GM18951 (cell line): ENCODE data around the gene MAML3.

Experiments used
- POLR2A ChIP-seq: IDR thresholded peaks from 4 replicates; pipeline ENCODE4 v1.6.1; 2011; ENCODE audit warnings: mild to moderate bottlenecking; ENCODE audit not compliant: insufficient read length, insufficient read depth; ENCODE audit errors: extremely low read depth
- in situ Hi-C: fragments of 300-500 bp; cut with MboI; formaldehyde crosslinking; loops from one replicate; pipeline ENCODE4 v1.12.0; 2022; ENCODE audit warnings: low sequenced_read_pairs, mixed read lengths, inconsistent platforms; ENCODE audit not compliant: unreplicated experiment

The MAML3 gene

DNA sequence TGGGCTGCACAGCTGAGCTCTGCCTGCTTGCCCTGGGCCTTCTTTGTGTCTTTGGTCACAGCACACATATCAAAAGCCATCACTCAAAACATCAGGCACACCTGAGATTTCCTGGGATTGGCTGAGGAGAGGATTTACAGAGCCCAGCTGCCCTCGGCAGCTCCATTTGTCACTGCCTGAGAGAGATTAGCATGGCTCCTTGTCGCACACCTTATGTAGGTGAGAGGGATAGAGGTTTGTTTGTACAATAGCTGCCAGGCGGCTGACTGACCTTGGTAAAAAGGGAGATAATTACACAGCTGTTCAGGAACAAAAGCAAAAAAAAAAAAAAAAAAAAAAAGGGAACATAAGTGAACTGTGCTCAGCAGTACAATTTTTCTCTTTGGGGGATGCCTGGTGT is 425.1 kb downstream of the MAML3 start:
- no peak for TF ChIP-seq POLR2A
- in situ Hi-C loops = no loop called here

DNA sequence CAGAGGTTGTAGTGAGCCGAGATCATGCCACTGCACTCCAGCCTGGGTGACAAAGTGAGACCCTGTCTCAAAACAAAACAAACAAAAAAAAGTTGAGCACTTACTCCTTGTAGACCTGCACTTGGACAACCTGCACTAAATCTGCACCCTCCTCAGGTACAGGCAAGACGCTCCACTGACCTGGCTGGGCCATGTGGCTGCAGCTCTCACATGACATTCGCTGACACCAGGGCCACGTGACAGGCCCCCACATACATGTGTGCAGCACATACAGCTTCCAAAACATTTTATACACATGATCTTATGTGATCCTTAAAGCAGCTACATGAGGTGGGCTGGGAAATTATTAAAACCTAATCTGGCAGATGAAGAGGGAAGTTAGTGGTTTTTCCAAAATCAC is 425.8 kb downstream of the MAML3 start:
- in situ Hi-C loops = no loop called here
- no peak for TF ChIP-seq POLR2A

DNA sequence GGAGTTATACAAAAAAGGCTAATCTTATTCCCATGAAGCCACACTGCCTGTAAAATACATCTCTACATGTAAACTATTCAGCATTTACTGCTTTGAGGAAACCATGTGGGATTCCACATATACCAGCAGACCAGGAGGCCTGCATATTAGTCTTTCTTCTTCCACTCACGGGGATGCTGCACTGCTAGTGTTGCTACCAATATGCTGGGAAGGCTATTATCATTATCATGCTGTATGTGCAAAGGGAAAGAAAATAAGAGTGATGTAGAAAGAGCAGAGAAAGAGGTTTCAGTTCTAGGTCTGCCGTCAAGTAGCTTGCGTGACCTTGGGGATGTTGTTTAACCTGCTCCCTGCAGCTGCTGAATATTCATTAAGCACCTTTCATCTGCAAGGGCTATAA is 427.4 kb downstream of the MAML3 start:
- in situ Hi-C loops = no loop called here
- no peak for TF ChIP-seq POLR2A

DNA sequence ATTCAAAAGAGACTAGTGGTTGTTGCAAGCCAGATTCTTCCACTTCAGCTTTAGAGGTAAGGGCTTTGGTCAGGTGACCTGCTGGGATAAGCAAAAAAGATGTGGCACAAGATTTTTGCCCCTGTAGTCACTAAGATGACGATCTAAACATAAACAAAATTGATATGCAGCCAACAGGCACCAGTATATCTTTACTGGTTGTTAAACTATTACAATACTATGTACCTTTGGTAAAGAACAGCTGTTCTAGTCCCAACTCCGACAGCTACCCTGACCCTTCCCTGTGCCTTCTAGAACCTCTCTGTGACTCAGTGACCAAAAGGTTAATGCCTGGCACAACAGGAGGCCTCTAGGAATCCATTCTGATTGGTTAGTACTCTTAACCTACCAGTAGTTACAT is 428.7 kb downstream of the MAML3 start:
- TF ChIP-seq POLR2A = no peak
- in situ Hi-C loops = no loop called here

DNA sequence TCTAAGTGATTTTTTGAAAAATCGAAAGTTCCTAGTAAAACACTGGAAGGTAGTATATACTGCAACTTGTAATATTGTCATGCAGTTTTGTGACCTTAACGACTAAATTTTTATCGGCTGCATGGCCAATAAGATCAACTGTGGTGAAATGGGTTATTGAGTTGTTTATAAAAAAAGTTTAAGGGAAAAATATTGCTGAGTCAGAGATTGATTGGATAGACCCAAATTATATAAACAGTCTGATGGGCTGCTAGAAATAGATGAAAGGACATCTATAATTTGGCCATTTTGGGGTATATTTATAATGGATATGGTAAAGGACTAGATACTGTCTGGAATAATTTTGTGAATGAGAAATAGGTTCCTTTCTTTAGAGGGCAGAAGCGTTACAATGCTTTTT is 432.2 kb downstream of the MAML3 start:
- in situ Hi-C loops = no loop called here
- TF ChIP-seq POLR2A = no peak

DNA sequence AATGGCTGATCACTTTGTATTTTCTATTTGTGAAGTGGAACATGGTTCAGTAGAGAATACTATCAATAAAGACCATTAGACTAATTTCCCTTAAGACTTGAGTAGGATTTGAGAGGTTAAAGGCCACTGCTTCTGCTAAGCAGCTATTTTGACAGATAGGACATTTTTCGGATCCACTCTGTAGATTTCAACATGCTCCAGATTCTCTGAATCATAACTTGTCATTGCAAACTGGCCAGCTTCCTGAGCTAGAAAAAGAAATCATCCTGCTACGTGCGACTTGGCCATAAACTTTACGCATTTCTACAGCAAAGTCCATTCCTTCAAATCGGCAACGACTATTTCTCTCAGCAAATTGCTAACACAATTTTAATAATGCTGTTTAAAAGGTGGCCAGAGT is 433.2 kb downstream of the MAML3 start:
- in situ Hi-C loops = no loop called here

DNA sequence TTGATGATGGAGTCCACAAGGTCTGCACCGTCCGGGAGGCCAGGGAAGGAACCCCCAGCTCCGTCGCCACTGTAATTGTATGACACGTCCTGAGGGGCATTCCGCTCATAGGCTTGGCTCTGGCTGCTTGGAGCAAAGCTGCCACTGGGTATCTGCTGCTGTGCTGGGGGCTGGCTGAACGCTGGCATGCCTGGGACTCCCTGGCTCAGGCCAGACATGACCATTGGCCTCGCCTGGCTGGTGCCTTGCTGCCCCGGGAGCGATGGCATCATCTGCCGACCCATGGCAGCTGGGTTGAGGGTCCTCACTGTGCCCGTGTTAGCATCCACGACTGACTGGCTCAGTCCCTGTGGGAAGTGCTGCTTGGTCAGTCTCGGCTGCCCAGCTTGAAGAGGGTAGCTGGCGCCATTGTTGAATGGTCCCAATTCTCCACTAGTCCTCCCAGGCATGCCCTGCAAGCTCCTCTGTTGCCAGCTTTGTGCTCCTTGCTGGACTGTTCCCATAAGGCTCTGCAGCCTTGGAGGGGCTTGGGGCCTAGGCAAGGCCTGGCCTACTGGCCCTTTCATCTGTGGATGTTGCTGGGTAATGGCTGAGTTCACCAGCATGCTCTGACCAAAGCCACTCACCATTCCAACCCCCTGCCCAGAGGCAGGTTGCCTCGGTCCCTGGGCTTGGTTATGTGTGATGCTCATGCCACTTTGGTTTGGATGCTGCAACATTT is 434.4 kb downstream of the MAML3 start:
- in situ Hi-C loops = no loop called here

More for the DNA sequence above, 433.2 kb downstream of the MAML3 start:
- no peak for TF ChIP-seq POLR2A

DNA sequence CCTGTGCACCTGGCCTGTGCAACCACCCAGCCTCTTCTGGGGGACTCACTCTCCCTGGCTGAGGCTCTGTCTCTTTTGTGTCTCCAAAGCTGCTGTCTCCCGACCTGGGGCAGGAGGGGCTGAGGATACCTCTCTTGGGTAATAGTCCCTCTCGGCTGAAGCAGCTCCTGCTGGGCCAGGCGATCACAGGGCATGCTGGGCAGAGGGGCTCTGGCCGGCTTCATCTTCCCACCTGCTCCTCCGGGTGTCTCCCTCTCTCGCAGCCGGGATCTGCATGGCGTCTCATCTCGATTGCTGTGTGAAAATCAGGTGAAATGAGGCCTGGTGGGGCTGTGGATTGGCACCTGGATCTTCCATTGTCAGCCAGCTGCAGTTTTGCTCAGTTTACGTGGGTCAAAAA is 435.2 kb downstream of the MAML3 start:
- TF ChIP-seq POLR2A = no peak
- in situ Hi-C loops = no loop called here

More for the DNA sequence above, 434.4 kb downstream of the MAML3 start:
- TF ChIP-seq POLR2A = no peak

DNA sequence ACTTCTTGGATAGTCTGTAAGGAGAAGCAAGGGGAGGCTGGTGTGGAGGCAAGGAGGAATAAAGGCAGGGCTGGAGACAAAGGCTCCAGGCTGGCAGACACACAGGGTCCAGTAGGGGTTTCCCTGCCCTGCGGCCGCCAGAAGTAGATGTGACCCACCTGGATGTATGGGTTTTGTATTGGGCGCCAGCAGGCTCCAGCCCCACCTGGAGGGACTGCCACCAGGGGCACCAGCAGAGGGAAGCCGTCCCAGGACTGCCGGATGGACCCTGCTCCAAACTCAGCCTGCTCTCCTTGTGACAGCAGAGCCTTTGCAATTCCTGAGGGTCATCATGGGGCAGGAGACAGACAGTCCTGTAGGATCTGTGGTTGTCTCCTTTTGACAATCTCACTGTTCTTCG is 435.6 kb downstream of the MAML3 start:
- no peak for TF ChIP-seq POLR2A
- in situ Hi-C loops = no loop called here

DNA sequence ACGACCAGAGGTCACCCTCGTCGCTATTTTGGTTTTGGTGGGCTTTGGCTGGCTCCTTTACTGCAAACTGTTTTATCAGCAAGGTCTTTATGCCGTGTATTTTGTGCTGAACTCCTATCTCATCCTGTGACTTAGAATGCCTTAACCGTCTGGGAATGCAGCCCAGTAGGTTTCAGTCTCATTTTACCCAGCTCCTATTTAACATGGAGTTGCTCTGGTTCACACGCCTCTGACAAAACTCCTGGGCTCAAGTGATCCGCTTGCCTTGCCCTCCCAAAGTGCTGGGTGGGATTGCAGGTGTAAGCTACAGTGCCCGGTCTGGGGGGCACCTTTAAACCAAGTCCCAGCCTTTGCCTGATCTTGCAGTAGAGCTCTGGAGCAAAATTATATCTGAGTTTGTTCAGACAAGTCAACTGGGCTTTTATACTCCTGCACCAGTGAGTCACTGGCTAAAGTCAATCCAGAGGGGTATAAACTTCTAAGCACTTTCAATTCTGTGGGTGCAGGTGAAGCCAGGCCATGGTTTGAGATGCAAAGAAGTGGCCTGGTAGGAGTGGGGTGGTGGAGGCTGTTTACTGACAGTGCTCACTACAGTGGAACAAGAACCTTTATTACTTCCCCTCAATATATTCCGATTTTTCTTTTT is 438.1 kb downstream of the MAML3 start:
- in situ Hi-C loops = no loop called here
- no peak for TF ChIP-seq POLR2A

DNA sequence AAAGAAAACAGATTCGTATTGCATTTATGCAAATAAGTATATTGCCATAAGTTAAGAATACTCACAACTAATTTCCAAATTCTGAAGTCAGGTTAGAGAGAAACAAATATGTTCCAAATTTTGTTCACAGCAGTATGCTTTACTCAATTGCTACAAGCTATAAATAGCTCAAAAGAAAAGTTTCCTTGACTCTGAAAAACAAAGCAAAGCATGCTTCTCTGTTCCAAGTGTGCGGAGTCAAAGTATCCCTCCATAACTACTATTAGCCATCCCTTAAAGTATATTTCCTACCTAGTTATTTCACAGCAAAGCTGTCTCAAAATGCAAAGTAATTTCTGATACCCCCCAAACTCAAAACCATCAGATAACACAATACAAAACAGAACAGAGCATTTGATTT is 441.1 kb downstream of the MAML3 start:
- in situ Hi-C loops = no loop called here
- no peak for TF ChIP-seq POLR2A

DNA sequence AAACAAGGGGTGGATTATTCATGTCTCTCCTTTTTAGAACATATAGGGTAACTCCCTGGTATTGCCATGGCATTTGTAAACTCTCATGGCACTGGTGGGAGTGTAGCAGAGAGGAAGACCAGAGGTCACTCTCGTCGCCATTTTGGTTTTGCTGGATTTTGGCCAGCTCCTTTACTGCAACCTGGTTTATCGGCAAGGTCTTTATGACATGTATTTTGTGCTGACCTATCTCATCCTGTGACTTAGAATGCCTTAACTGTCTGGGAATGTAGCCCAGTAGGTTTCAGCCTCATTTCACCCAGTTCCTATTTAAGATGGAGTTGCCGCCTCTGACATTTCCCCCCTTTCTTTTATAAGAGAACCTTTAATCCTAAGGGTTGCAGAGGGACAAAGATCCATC is 442.5 kb downstream of the MAML3 start:
- in situ Hi-C loops = no loop called here
- no peak for TF ChIP-seq POLR2A

DNA sequence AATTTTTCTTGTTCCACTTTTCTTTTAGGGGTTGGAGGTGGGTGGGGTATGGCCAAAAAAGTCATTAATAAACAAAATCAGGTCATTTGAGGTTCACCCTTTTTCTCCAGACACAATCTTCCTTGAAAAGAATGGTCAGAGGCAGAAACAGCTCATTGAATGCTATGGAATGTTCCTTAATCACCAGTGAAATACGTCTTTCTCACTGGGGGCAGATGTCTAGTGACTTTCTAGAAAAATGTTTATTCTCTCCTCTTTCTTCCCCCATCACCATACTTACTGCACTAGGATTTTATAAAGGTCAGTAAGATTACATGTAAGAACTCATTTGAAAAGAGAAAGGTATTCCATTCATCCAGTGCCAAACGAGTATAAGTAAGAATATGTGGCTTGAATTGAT is 443.9 kb downstream of the MAML3 start:
- TF ChIP-seq POLR2A = no peak
- in situ Hi-C loops = no loop called here

DNA sequence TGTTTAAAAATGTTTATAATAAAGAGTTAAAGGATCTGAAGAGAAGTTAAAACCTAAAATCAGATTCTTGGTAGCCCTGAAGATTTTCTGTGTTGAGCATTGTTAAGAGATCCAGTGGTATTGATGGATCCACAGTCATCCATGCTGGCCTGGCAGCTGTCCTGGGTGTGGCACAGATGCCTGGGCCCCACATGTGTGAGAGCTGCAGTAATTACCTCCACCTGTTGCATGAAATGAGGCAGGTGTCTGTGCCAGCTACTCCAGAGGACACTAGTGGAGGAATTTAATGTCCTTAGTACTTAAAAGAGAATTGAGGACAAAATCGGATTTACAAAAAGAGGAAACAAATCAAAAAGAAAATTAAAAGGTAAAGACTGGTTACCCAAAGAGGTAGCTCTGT is 444.3 kb downstream of the MAML3 start:
- no peak for TF ChIP-seq POLR2A
- in situ Hi-C loops = no loop called here
